ENCODE measurements around the gene CTXND2.
"Not testable (repeated sequence)": the region's sequence is repeated elsewhere in the genome, so short reads cannot be mapped to it uniquely, and the experiment has no call there.

The CTXND2 gene

DNA sequence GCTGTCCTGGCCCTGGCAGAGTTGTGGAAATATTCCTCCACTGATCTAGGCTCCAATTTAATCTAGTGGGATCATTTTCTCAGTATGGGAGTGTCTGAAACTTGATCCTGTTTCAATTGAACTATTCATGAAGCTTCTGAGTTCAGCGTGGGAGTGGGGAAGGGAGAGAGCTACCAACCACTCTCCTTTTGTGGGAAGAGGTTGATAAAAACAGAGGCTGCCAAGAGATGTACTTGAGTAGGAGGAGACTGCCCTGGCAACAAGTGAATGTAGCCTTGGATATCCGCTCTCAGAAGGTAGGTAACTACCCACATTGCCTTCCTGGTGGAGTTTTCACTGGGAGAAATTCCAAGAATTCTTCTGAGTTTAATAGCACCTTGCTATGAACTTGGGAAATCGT lies at the start of gene CTXND2:
Gene CTXND2 (plus strand): TSS at position 119 of the 400 bp plus-strand sequence. CDS start 25,179 bp downstream, outside the sequence.
- DNase-seq, result no peak

DNA sequence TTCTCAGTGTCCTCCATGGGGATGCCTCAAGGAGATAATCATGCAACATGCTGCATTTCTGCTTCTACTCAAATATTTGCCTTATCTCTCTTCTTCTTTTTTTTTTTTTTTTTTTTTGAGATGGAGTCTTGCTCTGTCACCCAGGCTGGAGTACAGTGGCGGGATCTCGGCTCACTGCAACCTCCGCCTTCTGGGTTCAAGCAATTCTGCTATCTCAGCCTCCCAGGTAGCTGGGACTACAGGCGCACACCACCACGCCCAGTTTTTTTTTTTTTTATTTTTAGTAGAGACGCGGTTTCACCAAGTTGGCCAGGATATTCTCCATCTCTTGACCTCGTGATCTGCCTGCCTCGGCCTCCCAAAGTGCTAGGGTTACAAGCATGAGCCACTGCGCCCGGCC lies 46.1 kb upstream of the CTXND2 start:
- not testable (repeated sequence) for DNase-seq

DNA sequence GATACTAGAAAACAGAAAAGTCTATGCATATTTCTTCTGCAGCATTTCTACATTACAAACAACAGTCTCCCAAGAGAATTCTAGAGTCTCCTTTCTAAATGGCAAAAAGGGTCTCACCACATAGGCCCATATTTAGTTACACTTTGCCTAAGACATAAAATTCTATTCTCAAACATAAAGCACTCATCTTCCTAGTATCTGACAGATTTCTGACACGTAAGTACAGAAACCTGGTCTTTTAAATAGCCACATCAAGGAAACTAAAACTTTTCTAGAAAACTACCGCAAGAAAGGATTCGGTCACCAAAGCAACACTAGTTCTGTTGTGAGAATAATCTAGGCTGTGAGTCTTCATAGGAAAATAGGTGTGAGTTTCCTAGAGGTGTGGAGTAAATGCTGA lies 45.3 kb upstream of the CTXND2 start:
- DNase-seq, result no peak

DNA sequence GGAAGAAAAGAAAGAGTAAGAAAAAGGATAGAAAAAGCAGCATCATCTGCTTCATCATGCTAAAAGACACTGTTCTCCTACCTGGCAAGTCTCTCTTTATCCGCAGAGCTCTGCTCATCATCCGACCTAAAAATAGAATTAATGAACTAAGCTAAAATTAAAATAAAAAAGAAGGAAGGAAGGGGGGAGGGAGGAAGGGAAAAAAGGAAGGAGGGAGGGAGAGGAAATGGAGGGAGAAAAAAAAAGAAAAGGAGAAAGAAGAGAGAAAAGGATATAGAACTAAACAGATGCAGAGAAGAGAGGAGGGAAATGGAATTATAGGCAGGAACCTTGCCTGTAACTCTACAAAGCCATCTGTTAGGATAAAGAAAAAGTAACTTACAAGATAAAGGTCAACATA lies 44.6 kb upstream of the CTXND2 start:
- no peak for DNase-seq

DNA sequence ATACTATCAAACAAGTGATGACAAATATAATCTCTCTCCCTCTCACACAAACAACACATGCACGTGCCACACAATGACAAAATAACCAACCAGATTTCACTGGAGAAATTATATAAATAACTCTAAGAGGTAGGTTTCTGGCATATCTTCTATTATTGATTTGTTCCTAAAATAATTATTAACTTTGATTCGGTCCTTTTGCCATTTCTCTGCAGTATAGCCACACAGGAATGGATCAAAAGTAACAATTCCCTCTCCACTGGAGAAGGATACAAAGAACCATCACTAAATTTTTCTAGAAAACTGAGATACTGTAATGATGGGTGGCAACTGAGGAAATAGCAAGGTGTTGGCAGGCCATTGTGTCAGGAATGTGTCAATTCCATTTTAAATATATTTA lies 44.0 kb upstream of the CTXND2 start:
- no peak for DNase-seq

DNA sequence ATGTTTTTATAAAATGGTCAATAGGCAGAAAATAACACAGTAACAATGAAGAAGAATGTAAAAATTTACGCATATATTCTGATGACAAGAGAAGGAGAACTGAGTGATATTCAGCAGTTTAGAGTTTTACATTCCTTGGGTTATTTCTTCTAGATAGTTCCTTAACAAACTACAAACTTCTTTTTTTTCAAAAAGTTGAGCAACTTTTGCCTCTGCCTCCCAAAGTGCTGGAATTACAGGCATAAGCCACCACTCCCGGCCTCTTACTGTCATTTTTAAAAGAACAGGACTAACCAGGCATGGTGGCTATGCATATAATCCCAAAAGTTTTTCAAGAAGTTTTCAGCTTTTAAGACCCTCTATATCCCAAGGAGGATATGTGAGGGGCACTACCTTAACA lies 43.5 kb upstream of the CTXND2 start:
- no peak for DNase-seq

DNA sequence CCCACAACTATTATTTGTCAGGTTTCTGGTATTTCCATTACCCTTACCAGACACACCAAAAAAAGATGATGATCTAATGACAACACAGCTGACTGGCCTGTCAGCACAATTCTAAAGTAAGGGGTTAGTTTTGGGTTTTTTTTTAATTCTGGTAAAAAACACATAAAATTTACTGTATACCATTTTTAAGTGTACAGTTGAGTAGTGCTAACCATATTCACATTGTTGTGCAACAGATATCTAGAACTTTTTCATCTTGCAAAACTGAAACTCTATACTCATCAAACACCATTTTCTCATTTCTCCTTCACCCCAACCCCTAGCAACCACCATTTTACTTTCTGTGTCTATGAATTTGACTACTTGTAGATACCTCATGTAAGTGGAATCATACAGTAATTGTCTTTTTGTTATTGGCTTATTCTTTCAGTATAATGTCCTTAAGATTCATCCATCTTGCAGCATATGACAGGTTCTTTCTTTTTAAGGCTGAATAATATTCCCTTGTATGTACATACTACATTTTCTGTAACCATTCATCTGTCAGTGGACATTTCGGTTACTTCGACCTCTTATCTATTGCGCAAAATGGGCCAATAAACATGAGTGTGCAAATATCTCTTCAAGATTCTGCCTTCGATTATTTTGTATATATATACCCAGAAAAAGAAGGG lies 40.3 kb upstream of the CTXND2 start:
- DNase-seq, result no peak

DNA sequence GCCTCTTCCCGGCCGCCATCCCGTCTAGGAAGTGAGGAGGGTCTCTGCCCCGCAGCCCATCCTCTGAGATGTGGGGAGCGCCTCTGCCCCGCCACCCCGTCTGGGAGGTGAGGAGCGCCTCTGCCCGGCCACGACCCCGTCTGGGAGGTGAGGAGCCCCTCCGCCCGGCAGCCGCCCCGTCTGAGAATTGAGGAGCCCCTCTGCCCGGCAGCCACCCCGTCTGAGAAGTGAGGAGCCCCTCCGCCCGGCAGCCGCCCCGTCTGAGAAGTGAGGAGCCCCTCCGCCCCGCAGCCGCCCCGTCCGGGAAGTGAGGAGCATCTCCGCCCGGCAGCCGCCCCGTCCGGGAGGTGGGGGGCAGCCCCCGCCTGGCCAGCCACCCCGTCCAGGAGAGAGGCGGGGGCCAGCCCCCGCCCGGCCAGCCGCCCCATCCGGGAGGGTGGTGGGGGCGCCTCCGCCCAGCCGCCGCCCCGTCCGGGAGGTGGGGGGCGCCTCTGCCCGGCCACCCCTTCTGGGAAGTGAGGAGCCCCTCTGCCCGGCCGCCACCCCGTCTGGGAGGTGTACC lies 36.1 kb upstream of the CTXND2 start:
- DNase-seq, result not testable (repeated sequence)

DNA sequence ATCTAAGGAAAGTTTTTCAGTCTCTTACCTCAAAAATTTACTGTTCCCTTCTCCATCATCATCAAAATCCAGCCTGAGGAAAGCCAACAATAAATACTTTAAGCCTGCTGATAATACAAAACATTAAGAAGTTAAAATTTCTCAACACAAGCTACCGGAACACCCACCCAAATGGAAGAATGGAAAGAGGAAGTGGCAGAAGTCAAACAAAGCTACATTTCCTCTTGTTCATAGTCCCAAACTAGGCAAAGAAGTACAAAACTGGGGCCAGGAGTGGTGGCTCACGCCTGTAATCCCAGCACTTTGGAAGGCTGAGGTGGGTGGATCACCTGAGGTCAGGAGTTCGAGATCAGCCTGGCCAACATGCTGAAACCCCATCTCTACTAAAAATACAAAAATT lies 34.2 kb upstream of the CTXND2 start:
- DNase-seq, result not testable (repeated sequence)

DNA sequence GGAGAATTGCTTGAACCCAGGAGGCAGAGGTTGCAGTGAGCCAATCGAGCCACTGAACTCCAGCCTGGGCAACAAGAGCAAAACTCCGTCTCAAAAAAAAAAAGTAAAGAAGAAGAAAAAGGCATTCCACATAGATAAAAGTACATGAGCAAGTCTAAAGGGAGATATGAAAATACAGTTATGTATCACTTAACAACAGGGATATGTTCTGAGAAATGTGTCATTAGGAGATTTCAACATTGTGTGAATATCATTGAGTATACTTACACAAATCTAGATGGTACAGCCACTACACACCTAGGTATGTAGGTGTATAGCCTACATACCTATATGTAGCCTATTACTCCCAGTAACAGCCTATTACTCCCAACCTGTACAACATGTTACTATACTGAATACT lies 23.2 kb upstream of the CTXND2 start:
- no peak for DNase-seq

DNA sequence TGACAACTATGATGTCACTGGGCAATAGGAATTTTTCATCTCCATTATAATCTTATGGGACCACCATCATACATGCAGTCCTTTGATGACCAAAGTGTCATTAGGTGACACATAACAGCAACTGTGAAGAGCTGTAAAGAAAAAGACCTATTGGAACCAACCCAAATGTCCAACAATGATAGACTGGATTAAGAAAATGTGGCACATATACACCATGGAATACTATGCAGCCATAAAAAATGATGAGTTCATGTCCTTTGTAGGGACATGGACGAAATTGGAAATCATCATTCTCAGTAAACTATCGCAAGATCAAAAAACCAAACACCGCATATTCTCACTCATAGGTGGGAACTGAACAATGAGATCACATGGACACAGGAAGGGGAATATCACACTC lies 22.7 kb upstream of the CTXND2 start:
- DNase-seq, result not testable (repeated sequence)

DNA sequence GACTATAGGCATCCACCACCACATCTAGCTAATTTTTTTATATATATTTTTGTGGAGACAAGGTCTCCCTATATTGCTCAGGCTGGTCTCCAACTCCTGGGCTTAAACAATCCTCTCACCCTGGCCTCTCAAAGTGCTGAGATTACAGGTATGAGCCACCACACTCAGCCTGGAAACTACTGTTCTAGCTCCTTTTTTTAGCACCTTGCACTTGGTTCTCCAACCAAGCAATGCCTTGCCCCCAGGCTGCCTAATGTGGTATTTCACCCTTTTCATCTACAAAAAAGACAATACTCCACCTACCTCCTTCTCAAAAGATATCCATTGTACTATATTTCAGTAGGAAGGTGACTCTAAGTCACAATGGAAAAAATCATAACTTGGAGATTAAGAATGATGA lies 17.3 kb upstream of the CTXND2 start:
- DNase-seq, result no peak

DNA sequence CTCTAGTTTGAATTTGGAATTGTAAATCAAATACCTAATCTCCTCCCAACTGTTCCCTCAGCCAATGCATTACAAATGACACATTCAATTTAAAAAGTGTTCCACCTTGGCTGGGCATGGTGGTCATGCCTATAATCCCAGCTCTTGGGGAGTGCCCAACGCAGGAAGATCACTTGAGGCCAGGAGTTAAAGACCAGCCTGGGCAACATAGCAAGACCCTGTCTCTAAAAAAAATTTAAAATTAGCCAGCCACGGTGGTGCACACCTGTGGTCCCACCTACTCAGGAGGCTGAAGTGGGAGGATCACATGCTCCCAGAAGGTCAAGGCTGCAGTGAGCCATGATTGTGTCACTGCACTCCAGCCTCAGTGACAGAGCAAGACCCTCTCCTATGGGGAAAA lies 14.4 kb upstream of the CTXND2 start:
- no peak for DNase-seq

DNA sequence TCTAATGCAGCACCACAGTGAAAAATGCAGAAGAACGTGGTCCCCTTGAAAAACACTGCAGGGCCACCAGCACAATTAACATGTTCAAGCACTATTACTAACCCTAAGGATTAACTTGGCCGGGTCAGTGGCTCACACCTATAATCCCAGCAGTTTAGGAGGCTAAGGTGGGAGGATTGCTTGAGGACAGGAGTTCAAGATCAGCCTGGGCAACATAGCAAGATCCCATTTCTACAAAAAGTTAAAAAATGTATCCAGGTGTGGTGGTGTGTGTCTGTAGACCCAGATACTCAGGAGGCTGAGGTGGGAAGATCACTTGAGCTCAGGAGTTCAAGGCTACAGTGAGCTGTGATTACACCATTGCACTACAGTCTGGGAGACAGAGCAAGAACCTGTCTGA lies 13.4 kb upstream of the CTXND2 start:
- no peak for DNase-seq

DNA sequence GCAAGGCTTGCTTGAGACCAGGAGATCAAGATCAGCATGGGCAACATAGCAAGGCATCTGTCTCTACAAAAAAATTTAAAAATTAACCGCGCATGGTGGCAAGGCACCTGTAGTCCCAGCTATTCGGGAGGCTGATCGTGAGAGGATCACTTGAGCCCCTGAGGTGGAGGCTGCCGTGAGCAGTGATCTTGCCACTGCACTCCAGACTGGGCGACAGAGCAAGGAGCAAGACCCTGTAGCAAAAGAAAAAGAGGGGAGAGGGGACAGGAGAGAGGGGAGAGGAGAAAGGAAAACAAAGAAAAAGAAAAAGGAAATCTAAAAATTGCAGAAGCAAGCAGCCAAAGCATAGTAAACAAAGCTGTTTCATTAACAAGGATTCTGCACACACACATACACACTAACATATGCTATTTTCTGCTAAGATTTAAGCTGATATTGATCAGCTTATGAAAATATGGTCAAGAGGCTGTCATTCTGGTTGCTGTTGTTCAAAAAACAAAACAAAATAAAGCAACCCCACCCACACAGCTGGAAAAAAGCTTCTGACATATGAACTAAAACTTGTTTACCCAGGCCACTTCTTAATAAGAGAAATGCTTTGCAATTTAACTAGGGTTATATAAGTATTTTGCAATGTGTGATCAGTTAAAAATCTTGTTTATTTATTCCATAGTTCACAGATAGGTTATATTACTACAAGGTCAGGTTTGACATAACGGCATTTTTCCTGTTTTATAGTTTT lies 12.3 kb upstream of the CTXND2 start:
- DNase-seq, result no peak

DNA sequence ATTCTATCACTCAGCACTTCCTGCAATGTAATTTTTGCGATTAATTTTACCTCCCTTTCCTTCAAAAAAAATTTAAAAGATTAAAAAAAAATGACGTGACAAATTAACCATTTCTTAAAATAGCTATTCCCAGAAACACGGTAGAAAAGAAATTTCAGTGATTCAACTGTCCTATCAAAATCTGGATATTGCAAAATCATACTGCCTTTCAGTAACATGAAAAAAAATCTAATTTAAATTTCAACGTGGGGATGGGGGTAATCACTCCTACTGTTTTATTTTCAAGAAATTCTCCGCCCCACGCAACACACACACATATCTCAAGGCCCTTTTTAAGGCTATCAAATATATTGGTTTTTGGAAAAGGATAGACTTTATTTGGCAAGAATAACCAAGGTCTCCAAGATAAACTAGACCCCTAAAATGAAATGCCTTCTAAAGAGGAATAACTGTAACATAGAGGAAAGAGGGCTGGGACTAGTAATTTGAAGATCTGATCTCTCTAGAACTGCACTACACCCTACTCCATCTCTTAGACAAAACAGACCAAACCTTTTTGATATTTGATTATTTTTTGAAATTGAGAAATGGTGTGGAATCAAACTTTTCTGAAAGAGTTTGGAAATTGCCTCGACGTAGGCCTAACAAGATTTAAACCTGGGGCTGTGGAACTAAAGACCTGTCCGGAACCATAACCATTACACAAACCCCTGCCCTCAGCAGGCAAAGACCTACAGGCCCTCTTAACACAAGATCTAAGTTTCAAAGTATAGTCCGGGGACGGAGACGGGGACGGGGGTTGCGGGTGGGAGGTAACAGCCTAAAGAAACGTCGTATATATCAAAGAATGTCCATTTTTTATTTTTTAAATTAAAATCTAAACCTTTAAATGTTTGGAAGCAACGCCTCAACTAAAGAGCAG lies 11.5 kb upstream of the CTXND2 start:
- no peak for DNase-seq

DNA sequence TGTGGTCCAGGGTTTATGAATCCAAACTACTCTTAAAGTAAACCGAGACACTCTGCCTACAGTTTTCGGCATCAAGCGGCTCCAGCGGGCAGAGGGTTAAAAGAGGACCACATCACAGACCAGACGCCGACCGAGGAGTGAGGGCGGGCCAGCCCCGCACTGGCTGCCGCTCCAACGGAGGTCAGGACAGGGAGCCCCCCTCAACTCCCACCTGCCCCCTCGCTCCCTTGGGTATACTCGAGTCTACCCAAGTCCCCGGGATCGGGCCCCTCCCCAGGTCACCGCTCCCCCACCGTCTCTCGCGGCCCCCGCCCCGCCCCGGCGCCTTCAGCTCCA lies 10.8 kb upstream of the CTXND2 start:
- peak; percentile 71 for DNase-seq

DNA sequence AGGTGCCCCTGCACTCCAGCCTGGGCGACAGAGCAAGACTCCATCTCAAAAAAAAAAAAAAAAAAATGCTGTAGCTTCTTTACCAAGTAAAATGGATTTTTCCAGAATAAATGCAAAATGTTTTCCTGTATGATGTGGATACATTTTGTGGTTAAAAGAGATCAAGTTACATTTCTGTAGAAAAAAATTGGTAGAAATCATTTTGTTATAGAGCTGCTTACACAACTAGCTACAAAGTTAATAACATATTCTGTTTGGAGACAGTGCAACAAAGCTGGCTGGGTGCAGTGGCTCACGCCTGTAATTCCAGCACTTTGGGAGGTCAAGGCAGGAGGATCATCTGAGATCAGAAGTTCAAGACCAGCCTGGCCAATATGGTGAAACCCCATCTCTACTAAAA lies 8.0 kb upstream of the CTXND2 start:
- DNase-seq, result not testable (repeated sequence)

DNA sequence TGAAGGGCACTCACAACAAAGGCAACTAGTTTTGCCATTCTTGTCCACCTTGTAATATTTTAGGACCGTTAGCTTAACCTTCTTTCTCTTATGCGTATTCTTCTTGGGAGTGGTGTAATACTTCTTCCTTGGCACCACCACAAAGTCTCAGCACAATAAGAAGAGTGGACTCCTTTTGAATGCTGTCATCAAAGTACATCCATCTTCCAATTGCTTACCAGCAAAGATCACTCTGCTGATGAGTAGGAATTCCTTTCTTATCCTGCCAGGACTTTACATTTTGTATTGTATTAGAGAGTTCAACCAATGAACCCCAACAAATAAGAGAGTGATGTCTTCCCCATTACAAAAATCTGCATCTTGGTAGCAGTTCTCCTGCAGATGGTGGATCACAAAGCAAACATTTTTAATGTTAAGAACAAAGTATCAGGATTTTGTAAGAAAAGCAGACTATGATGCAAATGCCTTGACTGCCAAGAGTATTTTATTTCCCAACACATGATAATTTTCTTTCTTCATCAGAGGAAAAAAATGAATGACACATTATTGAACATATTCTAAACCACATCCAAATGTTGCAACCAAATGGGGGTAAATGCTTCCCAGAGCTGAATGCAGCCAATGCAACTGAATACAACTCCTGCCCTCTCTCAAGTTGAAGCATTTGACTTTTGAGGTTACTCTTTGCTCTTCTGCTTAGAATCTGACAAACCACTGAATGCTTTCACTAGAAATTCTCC lies 5.4 kb upstream of the CTXND2 start:
- no peak for DNase-seq

DNA sequence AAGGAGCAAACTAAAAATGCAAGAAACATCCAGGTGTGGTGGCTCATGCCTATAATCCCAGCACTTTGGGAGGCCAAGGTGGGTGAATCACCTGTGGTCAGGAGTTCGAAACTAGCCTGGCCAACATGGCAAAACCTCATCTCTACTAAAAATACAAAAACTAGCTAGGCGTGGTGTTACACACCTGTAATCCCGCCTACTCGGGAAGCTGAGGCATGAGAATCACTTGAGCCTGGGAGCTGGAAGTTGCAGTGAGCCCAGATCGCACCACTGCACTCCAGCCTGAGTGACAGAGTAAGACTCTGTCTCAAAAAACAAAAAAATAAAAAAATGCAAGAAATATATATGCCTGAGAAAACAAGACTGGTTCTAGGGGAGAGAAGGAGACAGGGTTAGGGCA lies 3.8 kb upstream of the CTXND2 start:
- DNase-seq, result not testable (repeated sequence)

DNA sequence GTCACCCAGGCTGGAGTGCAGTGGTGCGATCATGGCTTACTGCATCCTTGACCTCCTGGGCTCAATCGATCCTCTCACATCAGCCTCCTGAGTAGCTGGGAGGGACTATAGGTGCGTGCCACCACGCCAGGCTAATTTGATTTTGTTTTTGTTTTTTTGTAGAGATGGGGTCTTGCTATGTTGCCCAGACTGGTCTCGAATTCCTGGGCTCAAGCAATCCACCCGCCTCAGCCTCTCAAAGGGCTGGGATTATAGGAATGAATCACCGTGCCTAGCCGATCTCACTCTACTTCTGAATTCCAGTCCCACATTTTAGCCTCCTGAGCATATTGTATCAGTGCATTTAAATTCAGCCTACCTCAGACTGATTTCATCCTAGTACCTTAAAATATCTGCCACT lies 1.8 kb downstream of the CTXND2 start:
- DNase-seq, result no peak

DNA sequence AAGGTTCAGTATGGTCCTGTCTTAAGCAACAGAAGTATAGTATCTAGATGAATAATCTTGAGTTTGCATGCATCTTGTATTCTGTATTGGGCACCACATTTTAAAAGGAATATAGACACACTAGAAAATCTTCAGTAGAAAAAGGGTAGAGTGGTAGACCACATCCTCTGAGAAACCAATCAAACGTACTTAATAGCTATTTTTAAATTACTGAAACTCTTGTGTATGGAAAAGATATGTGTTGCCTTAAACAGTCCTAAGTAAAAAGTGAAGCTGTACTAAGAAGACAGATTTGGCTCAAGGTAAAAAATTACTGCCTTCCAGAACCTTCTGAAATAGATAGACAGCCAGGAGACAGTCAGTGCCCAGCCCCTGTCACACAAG lies 3.1 kb downstream of the CTXND2 start:
- DNase-seq, result no peak

Data from NCI-H1436 (cell line).